Stomach smooth muscle (tissue), 2 donors: ENCODE data around the gene POSTN.

ENCODE experiments used
- H3K27ac ChIP-seq: one replicate; pipeline ENCODE4 v1.7.0; 2013; ENCODE audit warnings: mild to moderate bottlenecking, low read length, inconsistent platforms
- H3K27me3 ChIP-seq, 2 donors: one replicate each; pipeline ENCODE4 v1.7.0; 2013; ENCODE audit warnings: low read length in 2 of 2; ENCODE audit not compliant: insufficient read depth in 2 of 2, control insufficient read depth in 1 of 2
- H3K36me3 ChIP-seq, 2 donors: one replicate each; pipeline ENCODE4 v1.7.0; 2013; ENCODE audit warnings: low read length in 2 of 2; ENCODE audit not compliant: control insufficient read depth in 2 of 2, insufficient read depth in 2 of 2
- H3K4me1 ChIP-seq: one replicate; pipeline ENCODE4 v1.7.0; 2013; ENCODE audit warnings: low read length; ENCODE audit not compliant: control insufficient read depth, insufficient read depth
- H3K4me3 ChIP-seq, 2 donors: one replicate each; pipeline ENCODE4 v1.7.0; 2013; ENCODE audit warnings: low read length in 2 of 2
- H3K9ac ChIP-seq, 2 donors: one replicate each; pipeline ENCODE4 v1.7.0; 2013; ENCODE audit warnings: low read length in 2 of 2, mild to moderate bottlenecking in 1 of 2
- H3K9me3 ChIP-seq, 2 donors: one replicate each; pipeline ENCODE4 v1.7.0; 2013; ENCODE audit warnings: low read length in 2 of 2; ENCODE audit not compliant: control insufficient read depth in 2 of 2
- donor health status: healthy.
- donor health status: Pancreatic carcinoma.

The POSTN gene

GRCh38 chr13:37618554-37618953 lies 20.0 kb upstream of the POSTN start:
- Histone ChIP-seq H3K4me1 (peaks cover 4% of the 10 kb centered on the region), H3K27me3 (no peaks in the 10 kb centered on the region), H3K9me3 (no peaks in the 10 kb centered on the region)

GRCh38 chr13:37617173-37617572 lies 18.6 kb upstream of the POSTN start:
- Histone ChIP-seq H3K27me3 (no peaks in the 10 kb centered on the region), H3K9me3 (no peaks in the 10 kb centered on the region), H3K27ac (no peak overlapping the region), H3K4me1 (peaks cover 4% of the 10 kb centered on the region), H3K36me3 (no peaks in the 10 kb centered on the region), H3K9ac (no peak overlapping the region), H3K4me3 (no peak overlapping the region)

More at GRCh38 chr13:37618554-37618953, 20.0 kb upstream of the POSTN start:
- Histone ChIP-seq H3K36me3 (no peaks in the 10 kb centered on the region), H3K9ac (no peak overlapping the region), H3K27ac (no peak overlapping the region), H3K4me3 (no peak overlapping the region)

- H3K4me1 ChIP-seq, result no peaks in the 10 kb centered on the region
These were observed 17.6 kb upstream of the POSTN start for GRCh38 chr13:37616131-37616530.

GRCh38 chr13:37615276-37615675 lies 16.7 kb upstream of the POSTN start:
- Histone ChIP-seq H3K9me3 (no peaks in the 10 kb centered on the region), H3K27me3 (no peaks in the 10 kb centered on the region), H3K4me3 (no peak overlapping the region), H3K27ac (no peak overlapping the region), H3K4me1 (no peaks in the 10 kb centered on the region), H3K36me3 (no peaks in the 10 kb centered on the region), H3K9ac (no peak overlapping the region)

More at GRCh38 chr13:37616131-37616530, 17.6 kb upstream of the POSTN start:
- Histone ChIP-seq H3K4me3 (no peak overlapping the region), H3K9ac (no peak overlapping the region), H3K9me3 (no peaks in the 10 kb centered on the region), H3K27me3 (no peaks in the 10 kb centered on the region), H3K27ac (no peak overlapping the region), H3K36me3 (no peaks in the 10 kb centered on the region)

GRCh38 chr13:37613638-37614037 lies 15.1 kb upstream of the POSTN start:
- H3K9ac ChIP-seq, result no peak overlapping the region
- no peaks in the 10 kb centered on the region for H3K27me3 ChIP-seq
- no peak overlapping the region for H3K27ac ChIP-seq
- no peaks in the 10 kb centered on the region for H3K36me3 ChIP-seq
- no peaks in the 10 kb centered on the region for H3K4me1 ChIP-seq
- H3K9me3 ChIP-seq, result no peaks in the 10 kb centered on the region
- H3K4me3 ChIP-seq, result no peak overlapping the region

GRCh38 chr13:37613236-37613635 lies 14.7 kb upstream of the POSTN start:
- no peaks in the 10 kb centered on the region for H3K9me3 ChIP-seq
- no peaks in the 10 kb centered on the region for H3K27me3 ChIP-seq
- no peak overlapping the region for H3K4me3 ChIP-seq
- no peak overlapping the region for H3K27ac ChIP-seq
- no peaks in the 10 kb centered on the region for H3K36me3 ChIP-seq
- no peaks in the 10 kb centered on the region for H3K4me1 ChIP-seq
- H3K9ac ChIP-seq, result no peak overlapping the region

GRCh38 chr13:37608750-37609339 lies 10.3 kb upstream of the POSTN start:
- no peaks in the 10 kb centered on the region for H3K36me3 ChIP-seq
- no peaks in the 10 kb centered on the region for H3K4me1 ChIP-seq
- no peak overlapping the region for H3K4me3 ChIP-seq
- no peaks in the 10 kb centered on the region for H3K9me3 ChIP-seq
- H3K27ac ChIP-seq, result no peak overlapping the region
- no peaks in the 10 kb centered on the region for H3K27me3 ChIP-seq
- no peak overlapping the region for H3K9ac ChIP-seq

GRCh38 chr13:37602733-37603381 lies 4.3 kb upstream of the POSTN start:
- Histone ChIP-seq H3K36me3 (no peaks in the 10 kb centered on the region), H3K4me3 (no peak overlapping the region), H3K27me3 (no peaks in the 10 kb centered on the region), H3K4me1 (no peaks in the 10 kb centered on the region), H3K9me3 (no peaks in the 10 kb centered on the region), H3K27ac (no peak overlapping the region), H3K9ac (no peak overlapping the region)

- Histone ChIP-seq H3K4me3 (no peak overlapping the region), H3K4me1 (no peaks in the 10 kb centered on the region), H3K27ac (no peak overlapping the region), H3K27me3 (no peaks in the 10 kb centered on the region), H3K36me3 (no peaks in the 10 kb centered on the region), H3K9ac (no peak overlapping the region), H3K9me3 (no peaks in the 10 kb centered on the region)
These were observed 3.3 kb upstream of the POSTN start for GRCh38 chr13:37601648-37602440.

- H3K9ac ChIP-seq, result no peak overlapping the region
- H3K4me3 ChIP-seq, result no peak overlapping the region
- H3K9me3 ChIP-seq, result no peaks in the 10 kb centered on the region
- no peaks in the 10 kb centered on the region for H3K36me3 ChIP-seq
- no peaks in the 10 kb centered on the region for H3K4me1 ChIP-seq
- no peaks in the 10 kb centered on the region for H3K27me3 ChIP-seq
- no peak overlapping the region for H3K27ac ChIP-seq
These were observed 951 bp upstream of the POSTN start for GRCh38 chr13:37599519-37599918.
